ENCODE data around the gene SAFB. TPM values are rescaled to one million over a fixed set of nuclear protein-coding genes. Genes with fewer than 3 reads are reported as not detected.

Gene SAFB
- total RNA-seq, 1 experiment from 2014 or later, result 143 TPM

DNA sequence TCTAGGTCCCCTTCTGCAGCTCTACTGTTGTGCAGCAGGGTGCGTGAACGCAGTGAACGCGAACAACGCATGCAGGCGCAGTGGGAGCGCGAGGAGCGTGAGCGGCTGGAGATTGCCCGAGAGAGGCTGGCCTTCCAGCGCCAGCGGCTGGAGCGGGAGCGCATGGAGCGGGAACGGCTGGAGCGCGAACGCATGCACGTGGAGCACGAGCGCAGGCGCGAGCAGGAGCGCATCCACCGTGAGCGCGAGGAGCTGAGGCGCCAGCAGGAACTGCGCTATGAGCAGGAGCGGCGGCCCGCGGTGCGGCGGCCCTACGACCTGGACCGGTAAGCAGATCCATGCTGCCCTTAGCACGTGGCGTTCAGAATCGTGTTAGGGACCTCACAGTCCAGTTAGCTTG, 38.6 kb downstream of the SAFB start:
- peaks cover 49 to 68% of the 10 kb centered on the region in 2 experiments for H3K36me3 ChIP-seq (ENCODE audit: control insufficient read depth in 1 of 2, insufficient read depth in 2 of 2, low read length in 2 of 2)
- no peak overlapping the region for H3K4me2 ChIP-seq (ENCODE audit: low read length)
- TF ChIP-seq ZNF274 (IDR thresholded peaks at IDR 0.05; ENCODE audit: low read depth, low read length), result no peak
- BruUV-seq (replicated peaks), result no TSS peak
- no peak overlapping the region for H3K9ac ChIP-seq (ENCODE audit: low read length)
- no peaks in the 10 kb centered on the region for H4K20me1 ChIP-seq (ENCODE audit: insufficient read depth)
- H3K9me2 ChIP-seq (ENCODE audit: insufficient read depth), result no peaks in the 10 kb centered on the region
- POLR2A ChIA-PET, result no interaction called here
- H2AFZ ChIP-seq (ENCODE audit: low read depth, low read length, poor library complexity, severe bottlenecking), result no peak overlapping the region
- no peaks in the 10 kb centered on the region for H3K27me3 ChIP-seq (ENCODE audit: insufficient read depth, low read length)
- intact Hi-C loops (cut with micrococcal nuclease), result no loop called here
- CTCF ChIA-PET, result no interaction called here
- H3K9me3 ChIP-seq (ENCODE audit: control insufficient read depth in 1 of 2, insufficient read depth in 1 of 2, low read depth in 1 of 2, low read length in 2 of 2), result no peaks in the 10 kb centered on the region
- ATAC-seq (no peak), DNase-seq (ENCODE audit: low read depth, low spot score) (no peak)
- H3K4me3 ChIP-seq (replicated peaks in 1 of 2; ENCODE audit: low read depth in 1 of 2, low read length in 2 of 2), result no peak overlapping the region
- peaks cover 26% of the 10 kb centered on the region for H3K79me2 ChIP-seq (ENCODE audit: insufficient read depth, low read length)
- RAD21 ChIA-PET (ENCODE audit: low non-redundant PET in 1 of 2, low total read pairs in 2 of 2, uncharacterized antibody in 2 of 2, unreplicated experiment in 2 of 2), result no interaction called here
- H3K27ac ChIP-seq (ENCODE audit: low read depth, low read length), result no peak overlapping the region
- no peaks in the 10 kb centered on the region; a peak in 2 of 4 replicates for H3K4me1 ChIP-seq (ENCODE audit: control insufficient read depth in 1 of 2, insufficient read depth in 2 of 2, low read length in 2 of 2)

- TF ChIP-seq, protein P1, sequence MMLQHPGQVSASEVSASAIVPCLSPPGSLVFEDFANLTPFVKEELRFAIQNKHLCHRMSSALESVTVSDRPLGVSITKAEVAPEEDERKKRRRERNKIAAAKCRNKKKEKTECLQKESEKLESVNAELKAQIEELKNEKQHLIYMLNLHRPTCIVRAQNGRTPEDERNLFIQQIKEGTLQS (IDR thresholded peaks at IDR 0.05), result no peak
- no peak for TF ChIP-seq POLR2A (IDR thresholded peaks at IDR 0.05; ENCODE audit: borderline replicate concordance, extremely low read depth, insufficient read depth, insufficient read length)
- TF ChIP-seq, protein P2, sequence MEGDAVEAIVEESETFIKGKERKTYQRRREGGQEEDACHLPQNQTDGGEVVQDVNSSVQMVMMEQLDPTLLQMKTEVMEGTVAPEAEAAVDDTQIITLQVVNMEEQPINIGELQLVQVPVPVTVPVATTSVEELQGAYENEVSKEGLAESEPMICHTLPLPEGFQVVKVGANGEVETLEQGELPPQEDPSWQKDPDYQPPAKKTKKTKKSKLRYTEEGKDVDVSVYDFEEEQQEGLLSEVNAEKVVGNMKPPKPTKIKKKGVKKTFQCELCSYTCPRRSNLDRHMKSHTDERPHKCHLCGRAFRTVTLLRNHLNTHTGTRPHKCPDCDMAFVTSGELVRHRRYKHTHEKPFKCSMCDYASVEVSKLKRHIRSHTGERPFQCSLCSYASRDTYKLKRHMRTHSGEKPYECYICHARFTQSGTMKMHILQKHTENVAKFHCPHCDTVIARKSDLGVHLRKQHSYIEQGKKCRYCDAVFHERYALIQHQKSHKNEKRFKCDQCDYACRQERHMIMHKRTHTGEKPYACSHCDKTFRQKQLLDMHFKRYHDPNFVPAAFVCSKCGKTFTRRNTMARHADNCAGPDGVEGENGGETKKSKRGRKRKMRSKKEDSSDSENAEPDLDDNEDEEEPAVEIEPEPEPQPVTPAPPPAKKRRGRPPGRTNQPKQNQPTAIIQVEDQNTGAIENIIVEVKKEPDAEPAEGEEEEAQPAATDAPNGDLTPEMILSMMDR (IDR thresholded peaks at IDR 0.05 in 2 of 3, conservative IDR thresholded peaks at IDR 0.05 in 1 of 3; ENCODE audit: borderline replicate concordance in 1 of 3, insufficient read depth in 1 of 3, low read depth in 2 of 3, low read length in 2 of 3), result no peak
- no peak for TF ChIP-seq EZH2 (IDR thresholded peaks at IDR 0.05)
- TF ChIP-seq ZFX (IDR thresholded peaks at IDR 0.05), result no peak
- TF ChIP-seq, protein P3, sequence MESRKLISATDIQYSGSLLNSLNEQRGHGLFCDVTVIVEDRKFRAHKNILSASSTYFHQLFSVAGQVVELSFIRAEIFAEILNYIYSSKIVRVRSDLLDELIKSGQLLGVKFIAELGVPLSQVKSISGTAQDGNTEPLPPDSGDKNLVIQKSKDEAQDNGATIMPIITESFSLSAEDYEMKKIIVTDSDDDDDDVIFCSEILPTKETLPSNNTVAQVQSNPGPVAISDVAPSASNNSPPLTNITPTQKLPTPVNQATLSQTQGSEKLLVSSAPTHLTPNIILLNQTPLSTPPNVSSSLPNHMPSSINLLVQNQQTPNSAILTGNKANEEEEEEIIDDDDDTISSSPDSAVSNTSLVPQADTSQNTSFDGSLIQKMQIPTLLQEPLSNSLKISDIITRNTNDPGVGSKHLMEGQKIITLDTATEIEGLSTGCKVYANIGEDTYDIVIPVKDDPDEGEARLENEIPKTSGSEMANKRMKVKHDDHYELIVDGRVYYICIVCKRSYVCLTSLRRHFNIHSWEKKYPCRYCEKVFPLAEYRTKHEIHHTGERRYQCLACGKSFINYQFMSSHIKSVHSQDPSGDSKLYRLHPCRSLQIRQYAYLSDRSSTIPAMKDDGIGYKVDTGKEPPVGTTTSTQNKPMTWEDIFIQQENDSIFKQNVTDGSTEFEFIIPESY (IDR thresholded peaks at IDR 0.05; ENCODE audit: extremely low read depth, insufficient replicate concordance, low read length), result no peak
- TF ChIP-seq MAX (IDR thresholded peaks at IDR 0.05), result no peak
- TF ChIP-seq SIN3A (IDR thresholded peaks at IDR 0.05; ENCODE audit: low read depth), result no peak
- TF ChIP-seq EZH2phosphoT487 (IDR thresholded peaks at IDR 0.05; ENCODE audit: borderline replicate concordance), result no peak
- TF ChIP-seq SP1 (IDR thresholded peaks at IDR 0.05; ENCODE audit: low read depth), result no peak
- Histone ChIP-seq H3K9ac (ENCODE audit: low read length) (no peak overlapping the region), H2AFZ (ENCODE audit: low read depth, low read length, poor library complexity, severe bottlenecking) (no peak overlapping the region), H3K9me3 (ENCODE audit: control insufficient read depth in 1 of 2, insufficient read depth in 1 of 2, low read depth in 1 of 2, low read length in 2 of 2) (no peaks in the 10 kb centered on the region), H3K4me1 (ENCODE audit: control insufficient read depth in 1 of 2, insufficient read depth in 2 of 2, low read length in 2 of 2) (no peaks in the 10 kb centered on the region; a peak in 2 of 4 replicates), H3K4me2 (ENCODE audit: low read length) (no peak overlapping the region), H3K27ac (ENCODE audit: low read depth, low read length) (no peak overlapping the region), H3K79me2 (ENCODE audit: insufficient read depth, low read length) (peaks cover 23% of the 10 kb centered on the region), H3K27me3 (ENCODE audit: insufficient read depth, low read length) (no peaks in the 10 kb centered on the region), H3K9me2 (ENCODE audit: insufficient read depth) (no peaks in the 10 kb centered on the region), H4K20me1 (ENCODE audit: insufficient read depth) (no peaks in the 10 kb centered on the region), H3K36me3 (ENCODE audit: control insufficient read depth in 1 of 2, insufficient read depth in 2 of 2, low read length in 2 of 2) (peaks cover 57 to 70% of the 10 kb centered on the region in 2 experiments; a peak in 3 of 4 replicates), H3K4me3 (replicated peaks in 1 of 2; ENCODE audit: low read depth in 1 of 2, low read length in 2 of 2) (no peak overlapping the region)
- intact Hi-C loops (cut with micrococcal nuclease), result no loop called here
- ChIA-PET POLR2A (no interaction called here), CTCF (no interaction called here), RAD21 (ENCODE audit: low non-redundant PET in 1 of 2, low total read pairs in 2 of 2, uncharacterized antibody in 2 of 2, unreplicated experiment in 2 of 2) (no interaction called here)
- DNase-seq (ENCODE audit: low read depth, low spot score), result no peak
- no TSS peak for BruUV-seq (replicated peaks)
- ATAC-seq, result no peak
Observed at GRCh38 chr19:5663904-5664303, 41.0 kb downstream of the SAFB start.
